22Rv1 (cell line): ENCODE data around the gene LTBP1.

Experiments
- CTCF ChIP-seq: fragments of 450-650 bp; IDR thresholded peaks from 2 replicates; pipeline ENCODE4 v1.5.1; 2017; ENCODE audit warnings: mild to moderate bottlenecking
- ZFX ChIP-seq: fragments of 450-650 bp; IDR thresholded peaks from 2 replicates; pipeline ENCODE4 v1.6.1; 2017; ENCODE audit warnings: antibody characterized with exemption, borderline replicate concordance

- TF ChIP-seq CTCF (no peak), ZFX (no peak)
These were observed 431.9 kb downstream of the LTBP1 start for GRCh38 chr2:33378556-33379210.
